OCI-LY1 (cell line): Measurements from ENCODE around the gene SPHK2.

Experiments used
- H2AFZ ChIP-seq: fragments of 200-600 bp; sonication (generic), shearing (Covaris generic); 2 replicates; pipeline ENCODE4 v1.6.0; 2014; ENCODE audit warnings: antibody characterized with exemption, mild to moderate bottlenecking, low read length
- H3F3A ChIP-seq: fragments of 200-600 bp; sonication (generic), shearing (Covaris generic); 2 replicates; pipeline ENCODE4 v1.6.0; 2014; ENCODE audit warnings: mild to moderate bottlenecking, antibody characterized with exemption, low read length, moderate library complexity; ENCODE audit not compliant: insufficient read depth
- H3K27ac ChIP-seq: fragments of 200-600 bp; sonication (generic); 2 replicates; pipeline ENCODE4 v1.5.1; 2014; ENCODE audit warnings: low read length, mixed run types, mild to moderate bottlenecking, low read depth; ENCODE audit not compliant: poor library complexity, severe bottlenecking
- H3K27me3 ChIP-seq: fragments of 200-600 bp; sonication (generic); 2 replicates; pipeline ENCODE4 v1.6.0; 2014; ENCODE audit warnings: antibody characterized with exemption, mild to moderate bottlenecking, low read length, moderate library complexity; ENCODE audit not compliant: insufficient read depth
- H3K36me3 ChIP-seq: fragments of 200-600 bp; sonication (generic); 2 replicates; pipeline ENCODE4 v1.6.1; 2014; ENCODE audit warnings: mild to moderate bottlenecking, antibody characterized with exemption, low read length, moderate library complexity, mixed read lengths; ENCODE audit not compliant: insufficient read depth
- H3K4me1 ChIP-seq: fragments of 200-600 bp; sonication (generic); 2 replicates; pipeline ENCODE4 v1.5.1; 2014; ENCODE audit warnings: mild to moderate bottlenecking, low read length, moderate library complexity; ENCODE audit not compliant: insufficient read depth, severe bottlenecking
- H3K4me2 ChIP-seq: fragments of 200-600 bp; sonication (generic), shearing (Covaris generic); 2 replicates; pipeline ENCODE4 v1.6.1; 2014; ENCODE audit warnings: low read length
- H3K4me3 ChIP-seq: fragments of 200-600 bp; sonication (generic); 2 replicates; pipeline ENCODE4 v1.5.1; 2014; ENCODE audit warnings: low read length, low read depth, mild to moderate bottlenecking, mixed read lengths; ENCODE audit not compliant: poor library complexity, severe bottlenecking
- H3K79me2 ChIP-seq: fragments of 200-600 bp; shearing (Covaris generic); 2 replicates; pipeline ENCODE4 v1.6.1; 2016; ENCODE audit warnings: mixed run types, low read length, mixed read lengths; ENCODE audit not compliant: insufficient read depth
- H3K9ac ChIP-seq: fragments of 200-600 bp; sonication (generic), shearing (Covaris generic); 2 replicates; pipeline ENCODE4 v1.6.1; 2014; ENCODE audit warnings: mild to moderate bottlenecking, low read length, mixed read lengths
- H3K9me2 ChIP-seq: fragments of 200-600 bp; sonication (generic), shearing (Covaris generic); 2 replicates; pipeline ENCODE4 v1.6.1; 2014; ENCODE audit warnings: low read depth, mild to moderate bottlenecking, low read length, mixed read lengths
- H3K9me3 ChIP-seq: fragments of 200-600 bp; shearing (Covaris generic); 2 replicates; pipeline ENCODE4 v1.6.1; 2014; ENCODE audit warnings: low read length, mixed read lengths
- H4K20me1 ChIP-seq: fragments of 200-600 bp; sonication (generic), shearing (Covaris generic); 2 replicates; pipeline ENCODE4 v1.6.0; 2016; ENCODE audit warnings: mild to moderate bottlenecking, low read length; ENCODE audit not compliant: insufficient read depth
- EZH2 ChIP-seq: fragments of 200-600 bp; sonication (generic), shearing (Covaris generic); IDR thresholded peaks from 2 replicates; pipeline ENCODE4 v1.8.0; 2017; ENCODE audit warnings: borderline replicate concordance, mixed run types, mild to moderate bottlenecking, antibody characterized with exemption, low read length, moderate library complexity, mixed read lengths
- TF ChIP-seq, protein P1 (sequence below): fragments of 200-600 bp; sonication (generic), shearing (Covaris generic); IDR thresholded peaks from 2 replicates; pipeline ENCODE4 v1.5.1; 2017; ENCODE audit warnings: mild to moderate bottlenecking, antibody characterized with exemption, low read length, moderate library complexity, mixed read lengths

Gene SPHK2

DNA sequence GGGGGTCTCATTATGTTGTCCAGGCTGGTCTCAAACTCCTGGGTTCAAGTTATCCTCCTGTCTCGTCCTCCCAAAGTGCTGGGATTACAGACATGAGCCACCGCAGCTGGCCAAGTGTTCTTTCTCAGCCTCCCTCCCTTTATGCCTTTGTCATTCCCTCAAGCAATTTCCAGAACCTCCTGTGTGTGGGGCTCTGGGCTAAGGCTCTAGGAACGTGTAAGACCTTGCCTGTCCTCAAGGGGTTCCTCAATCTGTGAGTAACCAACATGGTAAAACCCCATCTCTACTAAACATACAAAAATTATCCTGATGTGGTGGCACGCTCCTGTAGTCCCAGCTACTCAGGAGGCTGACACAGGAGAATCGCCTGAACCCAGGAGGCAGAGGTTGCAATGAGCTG is 28.3 kb upstream of the SPHK2 start:
- H3K27ac ChIP-seq, result no peak overlapping the region

DNA sequence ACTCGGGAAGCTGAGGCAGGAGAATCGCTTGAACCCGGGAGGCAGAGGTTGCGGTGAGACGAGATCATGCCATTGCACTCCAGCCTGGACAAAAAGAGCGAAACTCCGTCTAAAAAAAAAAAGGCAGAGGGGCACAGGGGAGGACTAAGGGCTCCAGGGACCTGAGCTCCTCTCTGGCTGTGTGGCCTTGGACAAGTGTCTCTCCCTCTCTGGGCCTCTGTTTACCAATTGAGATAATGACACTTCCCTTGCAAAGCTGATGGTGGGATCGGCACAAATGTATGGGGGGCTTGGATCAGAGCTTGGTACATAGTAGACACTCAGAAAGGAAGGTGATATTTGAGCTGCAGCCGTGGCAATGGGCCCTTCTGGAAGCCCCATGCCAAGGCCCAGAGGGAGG is 24.1 kb upstream of the SPHK2 start:
- Histone ChIP-seq H3K9ac (no peak overlapping the region), H2AFZ (no peak overlapping the region), H4K20me1 (no peaks in the 10 kb centered on the region), H3K79me2 (no peaks in the 10 kb centered on the region), H3K27me3 (peaks cover 4% of the 10 kb centered on the region; the same call in 1 of the 2 replicates), H3K9me2 (no peaks in the 10 kb centered on the region), H3F3A (no peaks in the 10 kb centered on the region), H3K4me1 (peaks cover 9% of the 10 kb centered on the region), H3K4me3 (no peak overlapping the region), H3K36me3 (no peaks in the 10 kb centered on the region), H3K4me2 (no peak overlapping the region), H3K9me3 (no peaks in the 10 kb centered on the region), H3K27ac (no peak overlapping the region)
- TF ChIP-seq EZH2, result no peak

More for the DNA sequence above, 28.3 kb upstream of the SPHK2 start:
- H4K20me1 ChIP-seq, result no peaks in the 10 kb centered on the region
- TF ChIP-seq EZH2, result no peak
- H3K27me3 ChIP-seq, result peaks cover 11% of the 10 kb centered on the region; the same call in 1 of the 2 replicates
- no peaks in the 10 kb centered on the region for H3K36me3 ChIP-seq
- no peaks in the 10 kb centered on the region for H3K9me3 ChIP-seq
- H3K4me3 ChIP-seq, result no peak overlapping the region
- no peaks in the 10 kb centered on the region for H3K9me2 ChIP-seq
- H3K79me2 ChIP-seq, result no peaks in the 10 kb centered on the region
- no peaks in the 10 kb centered on the region for H3F3A ChIP-seq
- no peak overlapping the region for H3K4me2 ChIP-seq
- H2AFZ ChIP-seq, result no peak overlapping the region
- H3K9ac ChIP-seq, result no peak overlapping the region
- peaks cover 5% of the 10 kb centered on the region for H3K4me1 ChIP-seq

DNA sequence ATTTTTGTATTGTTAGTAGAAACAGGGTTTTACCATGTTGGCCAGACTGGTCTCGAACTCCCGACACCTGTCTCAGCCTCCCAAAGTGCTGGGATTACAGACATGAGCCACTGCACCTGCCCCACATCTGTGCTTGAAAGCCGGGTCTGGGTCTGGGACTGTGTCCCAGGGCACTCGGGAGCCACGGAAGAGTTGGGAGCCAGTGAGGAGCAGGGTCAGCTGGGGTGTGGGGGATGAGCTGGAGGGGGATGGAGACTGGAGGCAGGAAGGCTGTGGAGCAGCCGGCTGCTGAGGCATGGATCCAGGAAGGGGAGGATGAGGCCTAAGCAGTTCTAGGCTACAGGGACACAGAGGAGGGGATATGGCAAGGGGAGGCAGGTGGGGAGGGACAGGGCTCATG is 23.5 kb upstream of the SPHK2 start:
- no peaks in the 10 kb centered on the region for H4K20me1 ChIP-seq
- H3K4me2 ChIP-seq, result no peak overlapping the region
- no peak overlapping the region for H2AFZ ChIP-seq
- H3K79me2 ChIP-seq, result no peaks in the 10 kb centered on the region
- H3K36me3 ChIP-seq, result no peaks in the 10 kb centered on the region; the same call in 1 of the 2 replicates
- no peaks in the 10 kb centered on the region for H3F3A ChIP-seq
- no peak overlapping the region for H3K4me3 ChIP-seq
- no peak overlapping the region for H3K9ac ChIP-seq
- no peaks in the 10 kb centered on the region for H3K9me3 ChIP-seq
- no peak for TF ChIP-seq EZH2
- TF ChIP-seq, protein P1, sequence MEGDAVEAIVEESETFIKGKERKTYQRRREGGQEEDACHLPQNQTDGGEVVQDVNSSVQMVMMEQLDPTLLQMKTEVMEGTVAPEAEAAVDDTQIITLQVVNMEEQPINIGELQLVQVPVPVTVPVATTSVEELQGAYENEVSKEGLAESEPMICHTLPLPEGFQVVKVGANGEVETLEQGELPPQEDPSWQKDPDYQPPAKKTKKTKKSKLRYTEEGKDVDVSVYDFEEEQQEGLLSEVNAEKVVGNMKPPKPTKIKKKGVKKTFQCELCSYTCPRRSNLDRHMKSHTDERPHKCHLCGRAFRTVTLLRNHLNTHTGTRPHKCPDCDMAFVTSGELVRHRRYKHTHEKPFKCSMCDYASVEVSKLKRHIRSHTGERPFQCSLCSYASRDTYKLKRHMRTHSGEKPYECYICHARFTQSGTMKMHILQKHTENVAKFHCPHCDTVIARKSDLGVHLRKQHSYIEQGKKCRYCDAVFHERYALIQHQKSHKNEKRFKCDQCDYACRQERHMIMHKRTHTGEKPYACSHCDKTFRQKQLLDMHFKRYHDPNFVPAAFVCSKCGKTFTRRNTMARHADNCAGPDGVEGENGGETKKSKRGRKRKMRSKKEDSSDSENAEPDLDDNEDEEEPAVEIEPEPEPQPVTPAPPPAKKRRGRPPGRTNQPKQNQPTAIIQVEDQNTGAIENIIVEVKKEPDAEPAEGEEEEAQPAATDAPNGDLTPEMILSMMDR, result no peak
- peaks cover 9% of the 10 kb centered on the region for H3K4me1 ChIP-seq
- peaks cover 4% of the 10 kb centered on the region; the same call in 1 of the 2 replicates for H3K27me3 ChIP-seq
- H3K27ac ChIP-seq, result no peak overlapping the region
- no peaks in the 10 kb centered on the region for H3K9me2 ChIP-seq

DNA sequence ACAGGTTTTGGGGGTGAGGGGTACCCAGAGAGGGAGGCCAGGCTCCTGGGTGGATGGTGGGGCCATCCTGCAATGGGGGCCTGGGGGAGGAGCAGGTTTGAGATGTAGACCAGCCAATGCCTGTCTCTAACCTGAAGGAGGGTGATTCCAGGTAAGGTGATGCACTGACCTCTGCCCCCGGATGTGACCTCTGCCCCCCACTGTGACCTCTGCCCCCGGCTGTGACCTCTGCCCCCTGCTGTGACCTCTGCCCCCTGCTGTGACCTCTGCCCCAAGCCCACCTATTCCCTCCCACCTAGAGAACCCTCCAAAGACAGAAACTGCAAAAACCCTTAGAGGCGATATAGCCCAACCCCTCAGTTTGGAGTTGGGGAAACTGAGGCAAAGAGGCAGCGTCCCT is 23.1 kb upstream of the SPHK2 start:
- no peak overlapping the region for H2AFZ ChIP-seq
- H3K79me2 ChIP-seq, result no peaks in the 10 kb centered on the region
- H3F3A ChIP-seq, result no peaks in the 10 kb centered on the region
- H3K4me2 ChIP-seq, result peak overlapping the region; percentile 14; the same call in 1 of the 2 replicates
- no peak overlapping the region for H3K9ac ChIP-seq
- no peaks in the 10 kb centered on the region; the same call in 1 of the 2 replicates for H3K36me3 ChIP-seq
- no peak overlapping the region for H3K27ac ChIP-seq
- peaks cover 9% of the 10 kb centered on the region for H3K4me1 ChIP-seq
- no peaks in the 10 kb centered on the region for H4K20me1 ChIP-seq
- no peak overlapping the region for H3K4me3 ChIP-seq
- H3K9me3 ChIP-seq, result no peaks in the 10 kb centered on the region
- no peaks in the 10 kb centered on the region for H3K9me2 ChIP-seq
- peaks cover 4% of the 10 kb centered on the region; the same call in 1 of the 2 replicates for H3K27me3 ChIP-seq
- TF ChIP-seq EZH2, result no peak
- TF ChIP-seq, protein P1, result no peak
